Activated T-cell treated with anti-CD3 and anti-CD28 coated beads for 4 hours (primary cell): ENCODE results near the gene PRICKLE3.

Experiments used
- DNase-seq: peaks from one replicate; pipeline ENCODE4 v3.0.0-alpha.2; 2020

Gene PRICKLE3, protein sequence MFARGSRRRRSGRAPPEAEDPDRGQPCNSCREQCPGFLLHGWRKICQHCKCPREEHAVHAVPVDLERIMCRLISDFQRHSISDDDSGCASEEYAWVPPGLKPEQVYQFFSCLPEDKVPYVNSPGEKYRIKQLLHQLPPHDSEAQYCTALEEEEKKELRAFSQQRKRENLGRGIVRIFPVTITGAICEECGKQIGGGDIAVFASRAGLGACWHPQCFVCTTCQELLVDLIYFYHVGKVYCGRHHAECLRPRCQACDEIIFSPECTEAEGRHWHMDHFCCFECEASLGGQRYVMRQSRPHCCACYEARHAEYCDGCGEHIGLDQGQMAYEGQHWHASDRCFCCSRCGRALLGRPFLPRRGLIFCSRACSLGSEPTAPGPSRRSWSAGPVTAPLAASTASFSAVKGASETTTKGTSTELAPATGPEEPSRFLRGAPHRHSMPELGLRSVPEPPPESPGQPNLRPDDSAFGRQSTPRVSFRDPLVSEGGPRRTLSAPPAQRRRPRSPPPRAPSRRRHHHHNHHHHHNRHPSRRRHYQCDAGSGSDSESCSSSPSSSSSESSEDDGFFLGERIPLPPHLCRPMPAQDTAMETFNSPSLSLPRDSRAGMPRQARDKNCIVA

GRCh38 chrX:49186125-49187027, at the start of gene PRICKLE3:
Gene PRICKLE3, minus strand, starts transcription at chrX:49186373. Its CDS starts 76 bp downstream, at chrX:49186297.
- DNase-seq: peak; percentile 57

GRCh38 chrX:49233887-49234555, 47.8 kb upstream of the PRICKLE3 start:
- DNase-seq: no peak

GRCh38 chrX:49233176-49233575, 47.0 kb upstream of the PRICKLE3 start, which contains the start of gene CACNA1F:
Gene CACNA1F, minus strand, starts transcription at chrX:49233340. Its CDS starts 31 bp downstream, at chrX:49233309.
- no peak for DNase-seq

- no peak for DNase-seq
These were observed 46.4 kb upstream of the PRICKLE3 start for GRCh38 chrX:49232525-49232924.

DNA sequence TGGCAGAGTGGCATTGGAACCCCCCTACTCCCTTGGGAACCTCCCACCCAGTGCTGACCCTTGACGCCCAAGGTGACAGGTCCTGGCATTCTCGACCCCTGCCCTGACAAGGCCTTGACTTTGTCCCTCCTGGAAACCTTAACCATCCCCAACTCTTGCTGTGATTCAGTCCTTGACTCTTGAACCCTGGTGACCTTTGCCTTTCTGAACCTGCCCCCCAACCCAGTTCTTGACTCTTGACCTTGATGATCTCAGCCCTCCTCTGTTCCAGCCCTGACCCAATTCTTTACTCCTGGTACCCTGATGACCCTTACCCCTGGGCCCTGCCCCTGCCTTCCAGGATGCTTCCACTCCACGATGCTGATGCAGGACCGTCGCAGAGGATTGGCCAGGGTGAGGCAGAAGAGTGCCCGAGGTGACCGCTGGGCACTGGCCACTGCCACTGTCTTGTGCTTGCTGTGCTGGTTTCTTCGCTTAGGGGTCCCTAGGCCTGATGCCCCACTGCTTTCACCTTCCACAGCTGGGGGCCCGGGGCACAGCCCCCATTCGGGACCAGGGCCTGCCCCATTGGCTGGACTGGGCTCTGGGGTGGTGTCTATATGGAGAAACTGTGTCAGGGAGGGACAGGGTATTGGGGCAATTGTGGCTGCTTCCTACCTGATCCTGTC, 45.3 kb upstream of the PRICKLE3 start:
- no peak for DNase-seq

DNA sequence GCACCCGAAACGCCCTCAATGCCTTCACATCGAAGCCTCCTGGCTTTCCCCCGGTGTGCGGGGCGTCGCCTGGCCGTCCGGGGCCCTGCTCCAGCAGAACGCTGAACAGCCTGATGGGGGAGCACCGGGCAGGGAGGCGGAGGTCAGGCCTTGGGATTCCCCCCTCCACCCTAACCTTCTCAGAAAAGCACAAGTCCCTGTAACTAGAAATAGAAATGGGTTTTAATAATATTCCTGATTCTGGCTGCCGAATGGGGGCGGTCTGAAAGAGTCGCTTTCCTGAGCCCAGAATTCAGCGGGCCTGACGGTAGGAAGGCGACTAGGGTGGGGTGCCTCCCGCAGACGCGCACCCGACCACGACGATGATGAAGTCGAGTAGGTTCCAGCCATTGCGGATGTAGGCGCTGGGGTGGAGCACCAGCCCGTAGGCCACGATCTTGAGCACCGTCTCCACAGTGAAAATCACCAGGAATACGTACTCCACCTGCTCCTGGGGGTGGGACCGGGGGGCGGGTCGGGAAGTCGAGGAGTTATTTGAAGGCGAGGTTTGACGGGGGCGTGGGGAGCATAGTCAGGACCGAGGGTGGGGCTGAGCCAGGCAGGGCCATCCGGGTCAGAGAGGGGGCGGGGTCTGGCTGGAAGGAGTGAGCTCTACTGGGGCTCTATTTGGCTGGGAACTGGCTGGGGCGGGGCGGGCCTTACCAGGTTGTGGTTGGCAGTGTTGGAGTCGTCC, 44.5 kb upstream of the PRICKLE3 start:
- DNase-seq: peak; percentile 30

- DNase-seq: no peak
These were observed 42.0 kb upstream of the PRICKLE3 start for GRCh38 chrX:49228185-49228584.

- DNase-seq: no peak
These were observed 41.6 kb upstream of the PRICKLE3 start for GRCh38 chrX:49227726-49228125.

GRCh38 chrX:49226946-49227345, 40.8 kb upstream of the PRICKLE3 start:
- no peak for DNase-seq

GRCh38 chrX:49225858-49226257, 39.7 kb upstream of the PRICKLE3 start:
- no peak for DNase-seq

- DNase-seq: no peak
These were observed 35.7 kb upstream of the PRICKLE3 start for GRCh38 chrX:49221868-49222267.

DNA sequence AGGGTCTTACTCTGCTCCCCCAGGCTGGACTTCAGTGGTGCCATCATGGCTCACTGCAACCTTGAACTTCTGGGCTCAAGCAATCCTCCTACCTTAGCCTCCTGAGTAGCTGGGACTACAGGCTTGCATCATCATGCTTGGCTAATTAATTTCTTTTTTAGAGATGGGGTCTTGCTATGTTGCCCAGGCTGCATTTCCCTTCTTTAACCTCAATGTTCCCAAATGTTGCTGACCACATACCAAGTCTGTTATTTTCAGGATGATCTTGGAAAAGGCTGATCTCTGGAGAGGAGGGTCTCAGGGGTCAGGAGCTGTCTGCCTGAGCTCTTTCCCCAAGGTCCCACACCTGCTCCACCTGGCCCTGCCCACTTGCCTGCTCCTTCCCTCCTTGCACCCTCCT, 33.9 kb upstream of the PRICKLE3 start:
- DNase-seq: no peak

GRCh38 chrX:49214996-49215526, 28.9 kb upstream of the PRICKLE3 start:
- DNase-seq: no peak

GRCh38 chrX:49214416-49214815, 28.2 kb upstream of the PRICKLE3 start:
- DNase-seq: no peak

GRCh38 chrX:49212861-49213260, 26.7 kb upstream of the PRICKLE3 start:
- no peak for DNase-seq

DNA sequence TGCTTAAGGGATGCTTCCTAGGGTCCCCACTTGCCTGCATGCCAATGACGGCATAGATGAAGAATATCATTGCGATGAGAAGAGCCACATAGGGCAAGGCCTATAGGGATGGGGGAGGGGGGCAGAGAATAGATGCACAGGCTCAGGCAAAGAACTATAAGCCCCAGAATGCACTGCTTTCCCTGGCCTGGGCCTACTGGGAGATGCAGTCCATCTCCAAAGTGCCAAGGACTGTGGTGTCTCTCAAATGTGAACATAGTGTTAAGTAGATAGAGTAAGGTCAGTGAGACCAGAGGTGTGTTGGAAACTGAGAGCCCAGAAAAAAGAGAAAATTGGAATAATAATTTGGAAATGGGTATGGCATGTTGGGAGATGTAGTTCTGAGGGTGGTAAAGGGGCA, 26.0 kb upstream of the PRICKLE3 start:
- DNase-seq: no peak

- DNase-seq: no peak
These were observed 24.9 kb upstream of the PRICKLE3 start for GRCh38 chrX:49211074-49211473.

DNA sequence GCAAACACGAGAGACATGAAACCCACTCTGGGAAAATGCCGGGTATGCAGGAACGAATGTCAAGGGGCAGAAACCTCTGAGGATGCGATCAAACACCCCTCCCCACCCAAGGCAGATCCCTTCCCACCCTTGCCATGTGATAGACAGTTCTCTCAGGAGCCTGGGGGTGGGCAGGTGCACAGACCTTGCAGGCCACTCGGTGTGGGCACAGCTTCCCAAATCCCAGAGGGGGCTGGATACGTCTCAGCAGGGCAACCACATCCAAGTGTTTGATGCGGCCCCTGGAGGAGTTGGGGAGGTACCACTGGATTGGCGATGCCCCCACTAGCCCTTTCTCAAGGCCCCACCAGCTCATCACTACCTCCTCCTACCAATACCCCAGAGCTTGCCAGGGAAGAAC, 24.2 kb upstream of the PRICKLE3 start:
- DNase-seq: no peak

DNA sequence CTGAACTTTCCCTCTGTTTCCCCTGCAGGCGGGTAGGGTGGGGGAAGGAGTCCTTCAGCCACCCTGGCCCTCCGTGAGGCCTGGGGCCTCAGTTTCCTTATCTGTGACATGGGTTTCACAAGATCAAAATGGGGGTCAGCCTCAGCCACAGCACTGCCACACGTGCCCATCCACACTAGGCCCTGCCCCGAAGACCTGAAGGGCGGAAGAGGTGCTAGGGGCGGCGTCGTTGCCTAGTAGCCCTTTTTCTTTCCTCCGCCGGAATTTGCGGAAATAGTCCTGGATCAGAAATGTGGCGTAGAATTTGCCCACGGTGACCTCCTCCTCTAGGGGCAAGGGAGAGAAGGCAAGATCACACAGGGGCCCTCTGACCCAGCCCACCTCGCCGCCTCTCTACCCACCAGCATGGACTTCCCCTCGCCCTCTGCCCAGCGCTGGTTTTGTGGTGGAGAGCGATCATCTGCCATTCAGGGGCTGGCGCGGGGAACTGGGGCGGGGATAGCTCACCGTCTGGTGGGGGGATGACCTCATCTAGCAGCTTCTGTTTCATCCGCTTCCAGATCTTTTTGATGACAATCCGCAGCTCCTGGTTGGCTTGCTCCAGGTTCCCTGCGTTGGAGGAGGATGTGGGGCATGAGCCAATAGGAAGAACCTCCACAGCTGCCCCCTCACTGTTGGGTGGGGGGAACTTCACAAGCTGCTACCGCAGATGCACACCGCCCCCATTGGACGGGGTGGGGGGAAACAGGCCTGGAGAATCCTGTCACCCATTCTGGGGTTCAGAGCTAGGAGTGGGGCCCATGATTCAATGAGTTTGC, 23.5 kb upstream of the PRICKLE3 start:
- no peak for DNase-seq

GRCh38 chrX:49208399-49208798, 22.2 kb upstream of the PRICKLE3 start:
- no peak for DNase-seq
